Neural cell (in vitro differentiated cells): ENCODE results near the gene TTLL5.

ENCODE experiments used
- CTCF ChIP-seq: fragments of 450-650 bp; IDR thresholded peaks from 2 replicates; pipeline ENCODE4 v1.5.1; 2014; ENCODE audit warnings: antibody characterized with exemption, mild to moderate bottlenecking, moderate library complexity; ENCODE audit not compliant: poor library complexity, severe bottlenecking
- EZH2 ChIP-seq: fragments of 200-600, 300-800 bp; shearing (Covaris generic), sonication (generic); IDR thresholded peaks from 2 replicates; pipeline ENCODE4 v1.6.1; 2014; ENCODE audit warnings: antibody characterized with exemption, low read length, borderline replicate concordance, mild to moderate bottlenecking; ENCODE audit not compliant: insufficient read depth, poor library complexity, severe bottlenecking
- RAD21 ChIP-seq: fragments of 450-650 bp; conservative IDR thresholded peaks from 2 replicates; pipeline ENCODE4 v1.6.1; 2014; ENCODE audit warnings: antibody characterized with exemption, mild to moderate bottlenecking, moderate library complexity
- REST ChIP-seq: IDR thresholded peaks from 2 replicates; pipeline ENCODE4 v1.6.1; 2012; ENCODE audit warnings: borderline replicate concordance

- TF ChIP-seq REST (no peak), CTCF (no peak), EZH2 (no peak), RAD21 (no peak)
Measured at GRCh38 chr14:75861161-75861621, 200.1 kb downstream of the TTLL5 start.
